HEK293 (cell line): Measurements from ENCODE around the gene TMEM256.

Experiments
- CTCF ChIA-PET: fragments of 350-600 bp; formaldehyde crosslinking; extraction: SDS; loops from one replicate; lab custom pipeline; 2021; ENCODE audit warnings: antibody characterized with exemption; lab: Yijun Ruan, JAX
- POLR2A ChIA-PET: fragments of 300-600 bp; formaldehyde crosslinking; extraction: SDS; loops from one replicate; lab custom pipeline; 2020; ENCODE audit warnings: antibody characterized with exemption, inconsistent platforms; lab: Yijun Ruan, JAX
- H3K27ac ChIP-seq: fragments of 200-500 bp; sonication (Bioruptor generic); 2 replicates; pipeline ENCODE4 v1.5.1; 2014; ENCODE audit warnings: low read depth, low read length, control low read depth, inconsistent platforms; ENCODE audit errors: extremely low read depth
- H3K36me3 ChIP-seq, 2 experiments: fragments of 200-500 bp in 1 of 2; sonication (Bioruptor generic) in 1 of 2; 1 replicate in 1 of 2; 2 replicates in 1 of 2; pipeline ENCODE4 v1.5.1; 2014 to 2017; ENCODE audit warnings: inconsistent platforms in 2 of 2, low read length in 2 of 2; ENCODE audit not compliant: control insufficient read depth in 2 of 2, insufficient read depth in 1 of 2
- H3K4me1 ChIP-seq: fragments of 200-500 bp; sonication (Bioruptor generic); 2 replicates; pipeline ENCODE4 v1.5.1; 2014; ENCODE audit warnings: mild to moderate bottlenecking, low read length, inconsistent platforms; ENCODE audit not compliant: control insufficient read depth, insufficient read depth
- H3K4me3 ChIP-seq: 2 replicates; pipeline ENCODE4 v1.5.1; 2011; ENCODE audit warnings: low read depth, mild to moderate bottlenecking, control low read depth, low read length, moderate library complexity
- H3K9me3 ChIP-seq: fragments of 200-500 bp; sonication (Bioruptor generic); 2 replicates; pipeline ENCODE4 v1.5.1; 2014; ENCODE audit warnings: low read depth, low read length, inconsistent platforms; ENCODE audit not compliant: control insufficient read depth, insufficient read depth
- GLIS1 ChIP-seq: fragments of 450-650 bp; formaldehyde crosslinking; IDR thresholded peaks from 2 replicates; pipeline ENCODE4 v1.5.1; 2016; ENCODE audit warnings: missing biosample characterization, missing genetic modification characterization
- KLF1 ChIP-seq: fragments of 450-650 bp; formaldehyde crosslinking; IDR thresholded peaks from 2 replicates; pipeline ENCODE4 v1.5.1; 2016; ENCODE audit warnings: missing biosample characterization, missing genetic modification characterization
- REST ChIP-seq: fragments of 450-650 bp; formaldehyde crosslinking; IDR thresholded peaks from 2 replicates; pipeline ENCODE4 v1.5.1; 2016; ENCODE audit warnings: missing biosample characterization, missing genetic modification characterization
- SP2 ChIP-seq: fragments of 450-650 bp; formaldehyde crosslinking; IDR thresholded peaks from 2 replicates; pipeline ENCODE4 v1.5.1; 2016; ENCODE audit warnings: missing biosample characterization, missing genetic modification characterization
- ZBTB48 ChIP-seq: fragments of 450-650 bp; formaldehyde crosslinking; IDR thresholded peaks from 2 replicates; pipeline ENCODE4 v1.5.1; 2016; ENCODE audit warnings: missing biosample characterization, missing genetic modification characterization
- ZNF174 ChIP-seq: fragments of 450-650 bp; formaldehyde crosslinking; IDR thresholded peaks from 2 replicates; pipeline ENCODE4 v1.5.0; 2017; ENCODE audit warnings: missing biosample characterization, mild to moderate bottlenecking, missing genetic modification characterization
- ZNF23 ChIP-seq: fragments of 450-650 bp; formaldehyde crosslinking; IDR thresholded peaks from 2 replicates; pipeline ENCODE4 v1.5.1; 2016; ENCODE audit warnings: missing biosample characterization, missing genetic modification characterization, borderline replicate concordance
- ZNF335 ChIP-seq: fragments of 450-650 bp; formaldehyde crosslinking; conservative IDR thresholded peaks from 2 replicates; pipeline ENCODE4 v1.5.1; 2016; ENCODE audit warnings: missing biosample characterization, missing genetic modification characterization
- ZNF391 ChIP-seq: fragments of 450-650 bp; formaldehyde crosslinking; IDR thresholded peaks from 2 replicates; pipeline ENCODE4 v1.5.1; 2016; ENCODE audit warnings: low read depth, missing biosample characterization, missing genetic modification characterization, borderline replicate concordance
- ZNF449 ChIP-seq: fragments of 450-650 bp; formaldehyde crosslinking; IDR thresholded peaks from 2 replicates; pipeline ENCODE4 v1.5.1; 2017; ENCODE audit warnings: missing biosample characterization, mild to moderate bottlenecking, missing genetic modification characterization, moderate library complexity
- ZNF501 ChIP-seq: fragments of 450-650 bp; formaldehyde crosslinking; IDR thresholded peaks from 2 replicates; pipeline ENCODE4 v1.5.1; 2016; ENCODE audit warnings: missing biosample characterization, missing genetic modification characterization
- ZNF510 ChIP-seq: fragments of 450-650 bp; formaldehyde crosslinking; IDR thresholded peaks from 2 replicates; pipeline ENCODE4 v1.5.1; 2018; ENCODE audit warnings: mild to moderate bottlenecking, missing genetic modification characterization, missing biosample characterization; ENCODE audit not compliant: insufficient replicate concordance
- ZNF544 ChIP-seq: fragments of 450-650 bp; formaldehyde crosslinking; IDR thresholded peaks from 2 replicates; pipeline ENCODE4 v1.5.0; 2017; ENCODE audit warnings: missing biosample characterization, missing genetic modification characterization
- ZNF555 ChIP-seq: fragments of 450-650 bp; formaldehyde crosslinking; conservative IDR thresholded peaks from 2 replicates; pipeline ENCODE4 v1.5.1; 2017; ENCODE audit warnings: missing biosample characterization, mild to moderate bottlenecking, missing genetic modification characterization, inconsistent platforms
- ZNF560 ChIP-seq: fragments of 450-650 bp; formaldehyde crosslinking; IDR thresholded peaks from 2 replicates; pipeline ENCODE4 v1.5.1; 2017; ENCODE audit warnings: missing biosample characterization, missing genetic modification characterization, borderline replicate concordance
- ZNF658 ChIP-seq: fragments of 450-650 bp; formaldehyde crosslinking; IDR thresholded peaks from 2 replicates; pipeline ENCODE4; 2016; ENCODE audit warnings: missing biosample characterization, missing genetic modification characterization
- ZNF76 ChIP-seq: fragments of 450-650 bp; formaldehyde crosslinking; IDR thresholded peaks from 2 replicates; pipeline ENCODE4; 2016; ENCODE audit warnings: low read depth, missing biosample characterization, missing genetic modification characterization, borderline replicate concordance
- ZSCAN18 ChIP-seq: fragments of 450-650 bp; formaldehyde crosslinking; IDR thresholded peaks from 2 replicates; pipeline ENCODE4 v1.5.1; 2016; ENCODE audit warnings: missing biosample characterization, missing genetic modification characterization
- ZSCAN30 ChIP-seq: fragments of 450-650 bp; IDR thresholded peaks from 2 replicates; pipeline ENCODE4 v1.5.1; 2018; ENCODE audit warnings: missing biosample characterization, mild to moderate bottlenecking, missing genetic modification characterization, moderate library complexity
- ZXDB ChIP-seq: fragments of 450-650 bp; formaldehyde crosslinking; IDR thresholded peaks from 2 replicates; pipeline ENCODE4 v1.5.1; 2016; ENCODE audit warnings: missing biosample characterization, missing genetic modification characterization
- TF ChIP-seq, protein P1 (sequence below): fragments of 450-650 bp; formaldehyde crosslinking; IDR thresholded peaks from 2 replicates; pipeline ENCODE4 v1.5.1; 2017; ENCODE audit warnings: missing biosample characterization, missing genetic modification characterization

TMEM256 gene

DNA sequence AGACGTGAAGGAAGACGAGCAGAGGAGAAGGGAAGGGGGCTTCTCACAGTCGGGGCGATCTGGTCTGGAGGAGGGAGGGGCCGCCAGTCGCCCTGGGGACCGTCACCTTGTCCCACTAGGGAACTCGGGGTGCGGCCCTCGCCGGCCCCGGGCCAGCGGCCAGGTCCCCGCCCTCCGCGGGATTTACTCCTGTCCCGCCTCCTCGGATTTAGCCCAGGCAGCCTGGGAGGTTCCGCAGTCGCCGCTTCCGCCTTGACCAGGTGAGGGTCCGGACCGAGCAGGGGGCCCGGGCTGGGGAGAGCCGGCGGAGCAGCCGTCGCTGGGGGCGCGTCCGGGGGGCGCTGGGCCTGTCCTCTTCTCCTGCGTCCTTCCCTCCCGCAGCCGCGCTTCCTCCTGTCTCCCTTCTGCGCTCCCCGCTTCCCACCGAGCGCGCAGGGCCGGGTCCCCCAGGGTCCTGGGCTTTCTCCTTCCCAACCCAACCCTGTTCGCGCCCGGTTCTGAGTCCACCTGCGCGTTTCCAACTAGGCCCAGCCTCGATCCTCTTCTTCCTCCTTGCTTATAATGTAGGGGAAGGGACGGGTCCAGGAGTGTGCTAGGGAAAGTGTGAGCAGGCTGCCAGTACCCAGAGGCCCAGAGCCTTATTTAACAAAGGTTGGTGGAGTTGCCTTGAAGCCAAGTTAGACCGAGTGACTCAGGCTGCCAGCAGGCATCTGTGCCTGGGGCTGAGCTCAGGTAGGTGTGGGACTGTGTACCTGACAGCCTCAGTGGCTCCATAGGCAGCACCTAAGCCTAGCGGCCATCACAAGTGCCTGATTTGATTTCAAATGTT, 22.8 kb downstream of the TMEM256 start, which contains the start of gene TNK1:
TNK1 (plus strand) TSS at position 235 of the 829 bp plus-strand sequence. CDS start 1,838 bp downstream, outside the sequence.
- CTCF ChIA-PET, result interaction anchor here (0.7 to 1.3 kb wide), 4 partner anchors 18 to 180 kb away, joined by 3 to 5 read pairs (median 4); no protein-coding TSS in a partner anchor
- H3K4me1 ChIP-seq, result no peaks in the 10 kb centered on the region
- H3K27ac ChIP-seq, result no peak within 1 kb of the TSS
- H3K36me3 ChIP-seq, result no peaks in the 10 kb centered on the region
- POLR2A ChIA-PET, result interaction anchor here (0.8 to 1.3 kb wide), 2 partner anchors 23 kb away, joined by 3 to 9 read pairs; partner anchors contain the start of gene TMEM256
- H3K9me3 ChIP-seq, result no peaks in the 10 kb centered on the region
- TF ChIP-seq ZNF23 (tag by site-specific recombination) (no peak), ZNF544 (tag by site-specific recombination) (no peak), GLIS1 (tag by site-specific recombination) (peak; percentile 86), ZSCAN18 (tag by site-specific recombination) (no peak), SP2 (tag by site-specific recombination) (peak; percentile 54), ZBTB48 (tag by site-specific recombination) (peak; percentile 62; the same call in 1 of the 2 replicates), ZSCAN30 (tag by site-specific recombination) (peak; percentile 48; the same call in 1 of the 2 replicates), ZNF76 (tag by site-specific recombination) (no peak), KLF1 (peak; percentile 48; the same call in 1 of the 2 replicates), ZNF335 (tag by site-specific recombination) (no peak), REST (tag by site-specific recombination) (no peak), ZNF510 (tag by site-specific recombination) (no peak)
- TF ChIP-seq, all 188 proteins: peak for 5
- peak within 1 kb of the TSS; percentile 47 for H3K4me3 ChIP-seq

- POLR2A ChIA-PET, result interaction anchor here (1.3 kb wide), 1 partner anchor 24 kb away, joined by 9 read pairs; the partner anchor contains the start of gene TMEM256
- Histone ChIP-seq H3K4me3 (peak overlapping the region; percentile 47; the same call in 1 of the 2 replicates), H3K4me1 (no peaks in the 10 kb centered on the region), H3K36me3 (no peaks in the 10 kb centered on the region), H3K9me3 (no peaks in the 10 kb centered on the region), H3K27ac (no peak overlapping the region)
- CTCF ChIA-PET, result interaction anchor here (0.6 to 1.3 kb wide), 4 partner anchors 9 to 180 kb away, joined by 3 to 5 read pairs (median 4); no protein-coding TSS in a partner anchor
- TF ChIP-seq ZNF658 (tag by site-specific recombination) (no peak), ZNF555 (no peak), ZNF501 (tag by site-specific recombination) (no peak), ZXDB (tag by site-specific recombination) (no peak), ZNF449 (tag by site-specific recombination) (no peak), ZNF391 (tag by site-specific recombination) (no peak), ZNF560 (tag by site-specific recombination) (no peak), ZNF174 (tag by site-specific recombination) (no peak)
- TF ChIP-seq, protein P1, sequence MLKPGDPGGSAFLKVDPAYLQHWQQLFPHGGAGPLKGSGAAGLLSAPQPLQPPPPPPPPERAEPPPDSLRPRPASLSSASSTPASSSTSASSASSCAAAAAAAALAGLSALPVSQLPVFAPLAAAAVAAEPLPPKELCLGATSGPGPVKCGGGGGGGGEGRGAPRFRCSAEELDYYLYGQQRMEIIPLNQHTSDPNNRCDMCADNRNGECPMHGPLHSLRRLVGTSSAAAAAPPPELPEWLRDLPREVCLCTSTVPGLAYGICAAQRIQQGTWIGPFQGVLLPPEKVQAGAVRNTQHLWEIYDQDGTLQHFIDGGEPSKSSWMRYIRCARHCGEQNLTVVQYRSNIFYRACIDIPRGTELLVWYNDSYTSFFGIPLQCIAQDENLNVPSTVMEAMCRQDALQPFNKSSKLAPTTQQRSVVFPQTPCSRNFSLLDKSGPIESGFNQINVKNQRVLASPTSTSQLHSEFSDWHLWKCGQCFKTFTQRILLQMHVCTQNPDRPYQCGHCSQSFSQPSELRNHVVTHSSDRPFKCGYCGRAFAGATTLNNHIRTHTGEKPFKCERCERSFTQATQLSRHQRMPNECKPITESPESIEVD (tag by site-specific recombination), result no peak
These were observed 23.6 kb downstream of the TMEM256 start for GRCh38 chr17:7380321-7380720.
